Smooth muscle cell of the brain vasculature (primary cell): ENCODE measurements around the gene ARHGEF10L.

ENCODE experiments used
- DNase-seq: peaks from one replicate; pipeline ENCODE4 v3.0.0-alpha.2; 2012; ENCODE audit warnings: low read depth, low spot score

ARHGEF10L gene

DNA sequence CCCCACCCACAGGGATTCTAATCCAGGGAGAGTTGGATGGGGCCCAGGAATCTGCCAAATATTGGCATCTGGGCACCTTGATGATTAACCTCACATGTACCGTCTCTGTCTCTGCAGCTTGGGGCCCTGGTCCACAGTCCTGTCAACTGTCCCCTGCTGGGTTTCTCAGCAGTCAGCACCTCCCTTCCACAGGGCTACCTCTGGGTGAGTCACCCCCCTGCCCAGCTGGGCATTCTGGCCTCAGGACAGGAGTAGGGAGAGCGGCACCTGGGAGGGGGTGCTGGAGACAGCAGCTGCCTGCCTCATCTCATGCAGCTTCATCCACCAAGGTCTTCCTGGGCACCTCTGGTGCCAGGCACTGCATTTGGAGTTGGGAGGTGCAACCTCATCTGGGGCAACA is 115.0 kb downstream of the ARHGEF10L start:
- no peak for DNase-seq

DNA sequence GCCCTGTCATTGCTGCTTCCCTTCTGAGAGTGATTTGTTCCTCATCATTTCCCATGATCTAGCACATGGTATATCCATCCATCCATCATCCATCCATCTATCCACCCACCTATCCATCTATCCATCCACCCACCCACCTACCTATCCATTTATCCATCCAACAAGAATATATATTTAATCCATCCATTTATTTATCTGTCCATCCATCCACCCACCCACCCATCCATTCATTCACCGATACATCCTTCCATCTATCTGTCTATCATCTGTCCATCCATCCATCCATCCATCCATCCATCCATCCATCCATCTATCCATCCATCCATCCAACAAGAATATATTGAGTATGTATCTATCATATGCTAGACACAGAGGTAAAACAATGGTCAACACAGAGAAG is 115.7 kb downstream of the ARHGEF10L start:
- DNase-seq: no peak

DNA sequence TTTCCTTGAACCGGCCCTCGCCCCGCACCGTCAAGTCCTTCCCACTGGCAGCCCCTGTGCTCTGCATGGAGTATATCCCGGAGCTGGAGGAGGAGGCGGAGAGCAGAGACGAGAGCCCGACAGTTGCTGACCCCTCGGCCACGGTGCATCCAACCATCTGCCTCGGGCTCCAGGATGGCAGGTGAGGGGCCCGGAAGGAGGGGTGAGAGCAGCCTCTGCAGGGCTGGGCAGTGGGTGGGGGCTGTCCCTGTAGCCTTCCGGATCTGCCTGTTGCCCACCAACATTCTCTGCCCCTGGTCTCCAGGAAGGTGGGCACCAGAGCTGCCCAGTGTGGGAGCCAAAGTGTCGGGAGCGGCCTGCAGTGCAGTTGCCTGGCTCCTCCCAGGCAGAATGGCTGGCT is 116.4 kb downstream of the ARHGEF10L start:
- DNase-seq: no peak

DNA sequence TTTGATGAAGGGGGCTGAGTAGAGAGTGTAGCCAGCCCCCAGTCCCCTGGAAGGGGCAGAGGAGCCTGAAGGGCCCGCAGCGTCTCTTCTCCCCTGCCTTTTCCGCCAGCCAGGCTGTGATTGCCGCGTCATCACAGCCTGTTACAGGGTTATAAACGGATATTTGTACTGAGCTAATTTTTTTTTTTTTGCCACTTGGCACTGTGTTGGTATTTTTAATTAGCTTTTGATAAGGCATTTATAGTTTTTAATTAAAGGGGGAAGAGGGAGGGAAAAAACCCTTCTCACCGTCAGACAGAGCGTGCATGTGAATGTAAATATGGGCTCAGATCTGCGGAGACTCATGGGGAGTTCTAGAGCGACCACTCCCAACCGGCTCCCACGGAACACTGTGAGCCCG is 117.9 kb downstream of the ARHGEF10L start:
- DNase-seq: no peak

DNA sequence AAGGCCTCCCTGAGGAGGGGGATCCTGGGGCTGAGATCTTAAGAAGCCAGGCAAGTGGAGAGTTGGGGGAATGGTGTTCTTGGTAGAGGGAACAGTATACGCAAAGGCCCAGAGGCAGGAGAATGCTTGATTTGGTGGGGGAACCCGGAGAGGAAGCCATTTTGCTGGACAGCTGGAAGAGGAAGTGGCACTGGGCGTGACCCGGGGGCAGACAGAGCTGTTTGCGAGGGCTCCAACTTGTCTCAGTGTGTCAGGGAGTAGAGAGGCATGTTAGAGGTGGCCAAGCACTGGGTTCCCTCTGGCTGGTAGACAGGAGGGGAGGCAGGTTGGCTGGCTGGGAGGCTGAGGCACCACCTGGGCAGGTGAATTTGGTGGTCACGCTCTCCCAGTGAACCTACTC is 119.3 kb downstream of the ARHGEF10L start:
- DNase-seq: no peak

DNA sequence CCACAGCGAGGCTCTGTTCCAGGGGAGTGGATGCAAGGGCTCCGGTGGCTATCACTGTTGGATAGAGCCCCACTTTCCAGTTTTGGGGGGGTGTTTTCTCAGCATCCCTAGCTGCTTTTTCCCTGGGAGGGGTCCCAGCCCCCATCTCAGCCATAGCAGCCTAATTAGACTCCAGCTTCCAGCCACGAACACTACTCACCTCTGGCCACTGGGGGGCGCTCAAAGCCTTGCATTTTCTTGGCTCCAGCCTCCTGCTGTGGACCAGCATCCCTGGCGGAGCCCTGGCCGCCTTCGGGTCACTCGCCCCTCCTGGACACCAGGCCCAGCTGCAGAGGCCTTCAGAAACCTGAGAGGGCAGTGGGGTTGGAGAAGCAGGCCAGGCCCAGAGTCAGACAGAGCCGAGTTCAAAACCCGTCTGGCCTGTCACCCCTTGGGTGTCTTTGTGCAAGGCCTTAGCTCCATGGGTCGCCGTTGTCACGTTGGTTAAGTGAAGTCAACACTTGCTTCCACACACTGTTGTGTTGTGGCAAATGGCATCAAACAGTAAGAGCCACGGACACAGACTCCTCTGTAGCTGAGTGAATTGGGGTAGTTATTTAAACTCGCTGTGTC is 122.2 kb downstream of the ARHGEF10L start:
- peak; percentile 40 for DNase-seq

DNA sequence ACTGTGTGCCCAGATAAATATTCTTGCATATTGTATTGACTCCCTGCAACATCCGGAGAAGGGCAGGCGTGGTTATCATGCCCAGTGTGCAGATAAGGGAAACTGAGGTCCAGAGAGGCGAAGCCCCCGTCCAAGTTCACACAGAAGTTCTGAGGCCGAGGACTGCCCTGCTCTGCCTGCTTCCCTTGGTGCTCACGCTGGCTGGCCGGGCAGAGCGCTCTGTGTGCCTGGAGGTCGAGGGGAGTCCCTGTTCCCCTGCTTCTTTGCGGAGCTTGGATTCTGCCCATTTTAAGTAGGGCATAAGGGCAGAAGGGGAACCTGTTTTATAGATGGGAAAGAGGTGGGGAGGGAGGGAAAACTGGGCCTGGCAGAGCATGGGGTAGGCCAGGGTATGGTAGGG is 122.8 kb downstream of the ARHGEF10L start:
- DNase-seq: no peak

DNA sequence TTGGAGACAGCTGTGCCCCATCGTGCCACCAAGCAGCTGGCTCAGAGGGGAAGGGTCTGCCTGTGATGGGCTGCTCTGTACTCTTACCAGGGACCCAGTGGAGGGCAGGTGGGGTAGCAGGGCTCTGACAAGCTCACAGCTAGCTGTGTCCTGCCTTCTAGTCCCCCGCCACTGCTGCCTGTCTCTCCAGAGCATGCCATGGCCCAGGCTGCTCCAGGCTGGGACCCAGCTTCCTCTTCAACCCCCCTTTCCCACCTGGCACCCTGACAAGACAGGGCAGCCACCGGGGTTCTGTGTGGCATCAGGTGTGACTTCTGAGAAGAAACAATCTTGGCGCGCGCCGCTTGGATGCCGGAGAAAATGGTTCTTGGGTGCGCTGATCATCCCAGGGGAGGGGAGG is 123.3 kb downstream of the ARHGEF10L start:
- DNase-seq: no peak

DNA sequence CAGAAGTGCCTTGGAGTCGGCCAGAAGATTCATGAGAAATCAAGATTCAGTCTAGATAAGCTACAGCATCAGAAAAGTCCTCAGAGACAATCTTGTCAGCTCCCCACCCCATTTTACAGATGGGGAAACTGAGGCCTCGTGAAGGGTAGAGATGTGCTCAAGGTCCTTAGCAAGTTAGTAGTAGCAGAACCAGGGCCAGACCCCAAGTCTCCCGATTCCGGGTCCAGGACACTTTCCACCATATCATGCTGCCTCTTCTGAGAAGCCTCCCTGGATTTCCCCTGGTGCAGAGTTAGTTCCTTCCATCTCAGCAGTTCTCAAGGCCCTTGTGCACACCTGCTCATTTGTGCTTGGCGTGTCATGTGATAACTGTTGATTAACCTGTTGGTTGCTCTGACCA is 124.1 kb downstream of the ARHGEF10L start:
- DNase-seq: no peak

DNA sequence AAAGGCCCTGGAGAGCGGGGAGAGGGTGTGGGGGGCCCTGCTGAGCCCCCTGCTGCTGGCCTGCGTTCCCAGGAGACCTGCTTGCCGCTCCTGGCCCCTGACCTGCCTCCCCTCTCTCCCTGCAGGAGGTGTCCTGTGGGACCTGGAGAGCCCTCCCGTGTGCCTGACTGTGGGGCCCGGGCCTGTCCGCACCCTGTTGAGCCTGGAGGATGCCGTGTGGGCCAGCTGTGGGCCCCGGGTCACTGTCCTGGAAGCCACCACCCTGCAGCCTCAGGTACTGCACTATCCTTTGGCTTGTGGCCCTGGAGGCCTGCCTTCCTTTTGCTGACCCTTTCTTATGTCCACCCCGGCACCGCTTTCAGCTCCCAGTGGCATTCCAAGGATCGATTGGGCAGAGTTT is 124.8 kb downstream of the ARHGEF10L start:
- DNase-seq: no peak

DNA sequence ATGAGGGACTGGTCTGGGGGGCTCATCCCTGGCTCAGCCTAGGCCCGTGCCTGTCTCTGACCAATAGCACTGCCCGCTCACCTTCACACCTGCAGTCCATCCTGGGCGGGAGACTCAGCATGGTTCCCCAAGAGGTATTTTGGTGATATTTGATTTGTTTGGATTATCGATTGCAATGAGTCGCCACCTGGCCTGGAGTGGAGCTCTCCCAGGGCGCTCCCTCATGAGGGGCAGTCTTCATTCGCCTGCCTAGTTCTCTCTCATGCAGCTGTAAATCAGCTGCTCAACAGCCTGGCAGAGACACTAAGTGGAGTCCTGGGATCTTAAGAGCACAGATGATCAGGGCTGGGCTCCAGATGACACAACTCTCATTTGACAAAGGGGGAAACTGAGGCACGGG is 125.6 kb downstream of the ARHGEF10L start:
- DNase-seq: no peak

DNA sequence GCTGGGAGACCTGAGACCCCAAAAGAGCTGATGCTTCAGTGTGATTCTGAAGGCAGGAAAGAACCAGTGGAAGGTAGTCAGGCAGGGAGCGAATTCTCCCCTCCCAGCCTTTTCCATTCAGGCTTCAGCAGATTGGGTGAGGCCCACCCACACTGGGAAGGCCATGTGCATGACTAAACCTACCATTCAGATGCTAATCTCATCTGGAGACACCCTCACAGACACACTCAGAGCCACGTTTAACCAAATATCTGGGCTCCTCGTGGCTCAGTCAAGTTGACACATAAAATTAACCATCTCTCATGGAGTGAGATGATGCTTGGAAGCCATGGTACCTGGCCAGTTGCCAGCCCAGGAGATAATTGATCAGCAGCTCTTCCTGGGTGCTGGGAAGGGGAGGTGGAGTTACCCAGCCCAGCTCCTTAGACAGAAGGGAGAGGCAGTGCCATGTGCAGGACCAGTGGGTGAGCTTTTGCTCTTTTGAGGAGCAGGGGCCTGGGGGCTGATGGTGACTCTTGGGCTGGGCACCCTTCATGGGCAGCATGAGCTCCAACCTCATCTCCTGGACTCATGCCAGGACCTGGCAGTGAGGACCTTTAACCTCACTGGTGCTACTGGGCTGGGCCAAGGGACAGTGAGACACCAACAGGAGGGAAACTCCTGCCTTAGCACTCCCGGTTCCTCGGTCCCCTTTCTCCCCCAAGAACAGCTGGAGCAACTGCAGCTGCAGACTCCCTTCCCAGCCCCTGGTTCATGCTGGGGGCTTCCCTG is 126.6 kb downstream of the ARHGEF10L start:
- no peak for DNase-seq

DNA sequence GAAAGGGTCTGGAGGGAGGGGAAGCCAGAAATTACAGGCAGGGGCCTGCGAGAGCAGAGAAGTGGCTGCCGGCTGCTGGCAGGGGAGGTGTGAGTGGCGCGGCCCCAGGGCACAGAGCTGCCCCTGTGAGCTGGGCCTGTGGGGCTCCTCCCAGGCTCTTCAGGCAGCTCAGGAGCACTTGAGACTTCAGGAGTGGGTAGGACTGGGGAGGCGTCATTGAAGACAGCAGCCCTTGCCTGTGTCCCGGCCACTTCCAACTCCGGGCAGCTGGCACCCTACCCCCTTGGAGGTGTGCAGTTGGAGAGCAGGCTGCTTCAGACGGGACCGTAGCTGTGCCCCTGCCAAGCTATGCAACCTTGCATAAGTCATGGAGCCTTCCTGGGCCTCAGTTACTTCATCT is 128.1 kb downstream of the ARHGEF10L start:
- DNase-seq: no peak

DNA sequence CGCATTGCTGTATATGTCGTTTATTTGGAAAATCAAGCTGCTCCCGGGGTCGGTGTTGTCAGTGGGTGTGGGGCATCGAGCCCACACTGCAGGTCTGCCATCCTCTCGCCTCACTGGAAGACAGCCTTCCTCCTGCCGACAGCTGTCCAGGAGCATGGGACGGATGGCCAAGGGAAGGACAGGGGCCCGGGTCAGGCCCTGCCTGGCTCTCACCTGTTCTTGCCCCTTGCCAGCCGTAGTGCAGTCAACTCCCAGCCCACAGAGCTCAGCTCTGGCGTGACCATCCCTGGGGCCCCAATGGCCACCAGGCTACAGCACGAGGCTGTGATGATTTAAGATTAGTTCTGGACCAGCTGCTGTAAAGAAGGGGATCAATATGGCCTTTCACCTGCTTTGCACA is 128.7 kb downstream of the ARHGEF10L start:
- DNase-seq: no peak

DNA sequence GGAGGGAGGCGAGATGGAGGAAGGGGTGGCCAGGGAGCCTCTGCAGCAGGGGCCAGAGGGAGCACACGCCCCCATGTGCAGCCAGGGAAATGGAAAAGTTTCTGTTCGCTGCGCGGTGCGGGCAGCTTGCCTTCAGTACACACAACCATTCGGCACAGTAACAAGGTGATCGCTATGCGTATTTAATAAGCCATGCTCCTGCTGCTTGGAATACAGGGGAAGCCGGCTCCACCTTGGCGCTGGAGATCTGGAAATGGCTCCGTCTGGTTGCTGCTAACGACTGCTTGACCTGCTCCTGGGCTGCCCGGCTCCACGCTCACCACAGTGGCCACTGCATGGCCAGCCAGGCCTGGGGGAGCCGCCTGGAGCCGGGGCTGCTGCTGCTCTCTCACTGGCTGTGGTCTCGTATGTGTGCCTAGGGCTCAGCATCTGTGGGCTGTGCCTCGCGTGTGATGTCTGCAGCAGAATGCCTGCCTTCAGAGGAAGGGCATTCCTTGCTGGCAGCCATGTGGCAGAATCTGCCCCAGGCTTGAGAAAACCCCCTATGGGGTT is 129.2 kb downstream of the ARHGEF10L start:
- no peak for DNase-seq

DNA sequence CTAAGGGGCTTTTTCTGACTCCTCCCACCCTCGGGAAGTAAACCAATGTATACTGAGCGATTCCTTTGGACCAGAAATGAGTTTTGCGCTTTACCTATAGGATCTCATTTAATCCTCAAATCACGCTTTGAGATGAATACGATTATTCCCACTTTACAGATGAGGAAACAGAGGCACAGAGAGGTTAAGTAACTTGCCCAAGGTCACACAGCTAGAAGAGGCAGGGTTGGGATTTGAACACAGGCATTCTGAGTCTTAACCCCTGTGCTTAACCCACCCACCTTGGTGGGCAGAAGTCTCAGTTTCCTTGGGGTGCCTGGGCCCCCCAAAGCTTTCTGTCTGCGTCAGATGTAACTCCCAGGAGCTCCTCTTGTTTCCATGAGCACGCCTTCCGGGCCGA is 129.8 kb downstream of the ARHGEF10L start:
- no peak for DNase-seq

DNA sequence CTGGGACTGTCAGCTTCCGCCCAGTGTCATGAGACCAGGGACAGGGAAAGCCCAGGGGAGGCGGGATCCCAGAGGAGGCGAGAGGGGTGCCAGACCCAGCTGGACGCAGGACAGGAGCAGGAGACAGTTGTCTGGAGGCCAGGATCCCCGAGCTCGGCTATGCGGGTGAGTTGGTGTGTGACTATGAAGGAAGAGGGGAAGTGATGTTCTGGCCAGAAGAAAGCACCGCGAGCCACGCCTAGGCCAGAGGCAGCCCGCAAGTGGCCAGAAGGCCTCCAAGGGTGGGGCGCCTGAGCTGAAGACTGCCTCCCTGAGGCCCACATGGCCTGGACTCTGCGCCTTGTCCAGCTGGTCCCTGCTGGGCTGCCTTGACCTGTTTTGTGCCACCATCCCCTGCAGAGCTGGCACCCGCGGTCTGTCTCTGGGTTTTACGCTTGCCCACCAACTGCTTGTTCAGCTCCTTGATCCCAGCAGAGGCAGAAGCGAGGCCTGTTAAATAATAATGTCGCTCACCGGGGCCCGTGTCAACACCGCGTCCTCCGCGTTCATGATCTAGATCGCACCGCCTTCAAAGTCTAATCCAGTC is 130.5 kb downstream of the ARHGEF10L start:
- no peak for DNase-seq

DNA sequence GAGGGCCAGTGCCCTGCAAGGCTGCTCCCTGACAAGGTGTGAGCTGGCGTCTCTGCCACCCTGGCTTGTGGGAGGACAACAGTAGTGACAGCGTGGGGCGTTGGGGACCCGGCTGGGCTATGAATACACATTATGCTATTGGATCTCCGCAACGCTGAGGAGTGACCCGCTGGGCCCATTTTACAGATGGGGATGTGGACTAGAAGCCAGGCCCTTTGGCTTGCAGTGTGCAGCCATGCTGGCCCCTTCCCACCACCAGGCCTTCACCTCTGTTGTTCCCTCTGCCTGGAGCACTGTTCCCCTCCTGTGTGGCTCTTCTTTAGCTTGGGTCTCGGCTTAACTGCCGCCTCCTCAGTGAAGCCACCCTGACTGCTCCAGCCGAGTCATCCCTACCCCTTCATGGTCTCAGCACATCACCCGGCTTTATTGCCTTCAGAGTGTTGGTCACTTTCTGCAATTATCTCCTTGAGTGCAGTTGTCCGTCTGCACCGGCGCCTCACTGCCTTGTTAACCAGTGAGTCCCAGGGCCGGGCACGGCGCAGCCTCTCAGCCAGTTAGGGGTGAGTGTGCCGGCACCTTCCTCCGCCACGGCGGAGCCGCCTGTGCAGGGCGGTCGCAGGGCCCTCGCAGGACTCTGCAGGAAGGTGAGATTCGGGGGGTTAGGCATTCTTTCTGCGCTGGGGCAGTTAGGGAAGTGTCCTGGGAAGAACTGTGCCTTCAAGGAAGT is 131.3 kb downstream of the ARHGEF10L start:
- DNase-seq: no peak

DNA sequence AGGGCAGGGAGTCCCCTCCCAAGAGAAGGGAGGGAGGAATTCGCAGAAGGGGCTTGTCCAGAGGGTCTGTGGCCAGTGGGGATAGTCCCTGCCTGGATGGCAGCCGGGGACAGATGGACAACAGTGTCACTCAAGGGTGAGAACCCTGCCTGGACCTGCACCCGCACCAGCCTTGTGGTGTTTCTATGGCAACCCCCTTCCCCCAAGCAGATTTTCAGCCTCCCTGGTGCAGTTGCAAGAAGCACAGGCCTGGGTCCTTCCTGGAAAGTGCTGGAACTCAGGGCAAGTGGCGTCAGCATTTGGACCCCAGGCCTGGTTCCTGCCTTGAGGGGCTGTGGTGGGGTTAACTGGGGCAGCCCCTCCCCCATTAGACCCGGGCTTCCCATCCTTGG is 131.8 kb downstream of the ARHGEF10L start:
- no peak for DNase-seq

DNA sequence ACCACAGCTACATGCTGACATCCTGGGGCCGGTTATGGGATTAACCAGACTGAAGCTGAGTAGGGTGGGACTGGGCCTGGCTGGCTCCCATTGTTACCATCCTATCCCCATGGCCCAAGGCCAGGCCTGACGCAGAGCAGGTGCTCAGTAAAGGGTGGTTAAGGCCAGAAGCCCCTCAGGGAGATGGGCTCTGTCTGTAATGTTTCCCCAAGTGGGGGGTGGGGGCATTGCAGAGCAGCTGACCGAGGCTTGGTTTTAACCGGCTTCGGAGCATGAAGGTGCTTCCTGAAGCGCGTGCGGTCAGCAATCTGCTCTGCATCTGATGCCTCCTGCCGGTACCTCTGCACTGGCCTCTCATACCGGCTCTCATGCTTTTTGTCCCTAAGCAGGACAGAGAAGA is 132.2 kb downstream of the ARHGEF10L start:
- DNase-seq: no peak

DNA sequence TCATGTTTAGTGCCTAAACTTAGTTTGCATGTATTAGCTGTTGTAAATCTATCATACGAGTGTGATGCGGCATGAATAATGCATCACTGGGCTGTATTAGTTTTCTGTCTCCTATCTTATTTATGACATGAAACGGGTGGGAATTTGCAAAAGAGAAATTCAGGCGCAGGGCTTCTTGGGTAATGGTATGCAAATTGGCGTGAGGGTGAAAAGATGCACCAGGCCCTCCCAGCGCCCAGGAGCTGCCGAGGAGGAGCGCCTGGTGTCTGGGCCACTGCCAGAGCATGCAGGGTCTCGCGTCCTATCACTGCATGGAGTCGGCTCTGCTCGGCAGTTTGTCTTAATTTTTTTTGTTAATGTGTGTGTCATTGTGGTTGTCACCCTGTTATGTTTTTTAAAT is 132.7 kb downstream of the ARHGEF10L start:
- no peak for DNase-seq

DNA sequence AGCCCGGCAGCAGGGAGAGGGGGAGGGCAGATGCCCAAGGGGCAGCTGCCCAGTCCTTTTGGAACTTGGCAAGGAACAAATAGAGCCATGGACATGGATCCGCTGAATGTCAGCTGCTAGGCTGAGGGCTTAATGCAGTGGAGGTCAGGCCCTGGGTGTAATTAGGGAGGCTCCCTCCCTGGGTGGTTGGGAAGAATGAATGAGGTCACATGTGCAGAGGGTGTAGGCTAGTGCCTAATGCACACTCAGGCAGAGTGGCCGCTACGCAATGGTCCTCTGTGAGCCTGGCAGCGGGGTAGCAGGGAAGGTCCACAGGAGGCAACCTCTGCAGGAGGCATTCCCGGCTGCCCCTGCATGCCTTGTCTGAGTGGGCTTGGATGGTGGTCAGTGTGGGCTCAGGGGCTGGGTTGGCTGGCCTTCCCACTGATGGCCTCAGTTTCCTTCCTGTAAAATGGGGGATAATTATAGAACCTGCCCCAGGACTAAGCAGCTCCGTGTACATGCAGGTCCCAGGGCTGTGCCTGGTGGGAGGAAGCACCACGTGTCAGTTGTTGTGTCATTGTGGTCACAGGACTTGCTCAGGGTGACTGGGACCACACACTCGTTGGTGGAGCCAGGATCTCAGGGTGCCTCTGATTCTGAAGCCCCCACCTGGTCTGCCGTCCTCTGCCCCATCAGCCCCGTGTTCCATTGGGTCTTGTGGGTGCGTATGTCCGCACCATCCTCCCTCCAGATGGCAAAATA is 134.0 kb downstream of the ARHGEF10L start:
- no peak for DNase-seq
